GM23338 (cell line): ENCODE measurements around the gene RBM34. TPM values are rescaled to one million over a fixed set of nuclear protein-coding genes. Genes with fewer than 3 reads are reported as not detected.
A peak's percentile ranks its signal among the peaks of the same experiment; 100 is the strongest.

Experiments used
- ATAC-seq: fragments of 200-7000 bp; cut with Tn5 transposase; 3 replicates; pipeline ENCODE4 v1.9.1; 2020
- DNase-seq: peaks from one replicate; pipeline ENCODE4 v3.0.0-alpha.2; 2015; ENCODE audit warnings: low spot score
- H2AFZ ChIP-seq: fragments of 200-600 bp; sonication (generic); 2 replicates; pipeline ENCODE4 v1.8.0; 2016; ENCODE audit warnings: antibody characterized with exemption, mild to moderate bottlenecking, moderate library complexity
- H3F3A ChIP-seq: fragments of 200-600 bp; sonication (generic); replicated peaks from 2 replicates; pipeline ENCODE4 v1.8.0; 2017; ENCODE audit warnings: antibody characterized with exemption, mixed run types, low read depth
- H3K27ac ChIP-seq: fragments of 200-600 bp; sonication (generic); 2 replicates; pipeline ENCODE4 v1.6.1; 2016; ENCODE audit warnings: low read depth
- H3K27me3 ChIP-seq: fragments of 200-600 bp; sonication (generic); 2 replicates; pipeline ENCODE4 v1.8.0; 2016; ENCODE audit warnings: mild to moderate bottlenecking, mixed run types, moderate library complexity; ENCODE audit not compliant: insufficient read depth
- H3K36me3 ChIP-seq: fragments of 200-600 bp; sonication (generic); 2 replicates; pipeline ENCODE4 v1.8.0; 2016; ENCODE audit warnings: mild to moderate bottlenecking; ENCODE audit not compliant: insufficient read depth
- H3K4me1 ChIP-seq: fragments of 200-600 bp; sonication (generic); 2 replicates; pipeline ENCODE4 v1.8.0; 2016; ENCODE audit warnings: mild to moderate bottlenecking, moderate library complexity; ENCODE audit not compliant: insufficient read depth
- H3K4me2 ChIP-seq: fragments of 200-600 bp; sonication (generic); 2 replicates; pipeline ENCODE4 v1.7.1; 2017; ENCODE audit warnings: mixed run types
- H3K4me3 ChIP-seq: fragments of 200-600 bp; sonication (generic); 2 replicates; pipeline ENCODE4 v1.6.1; 2016; ENCODE audit warnings: mixed run types
- H3K79me2 ChIP-seq: fragments of 200-600 bp; sonication (generic); replicated peaks from 2 replicates; pipeline ENCODE4 v1.8.0; 2017; ENCODE audit warnings: mild to moderate bottlenecking; ENCODE audit not compliant: insufficient read depth
- H3K9me2 ChIP-seq: fragments of 200-600 bp; sonication (generic); 2 replicates; pipeline ENCODE4 v1.8.0; 2017; ENCODE audit not compliant: insufficient read depth
- H4K20me1 ChIP-seq: fragments of 200-600 bp; sonication (generic); replicated peaks from 2 replicates; pipeline ENCODE4 v1.8.0; 2017; ENCODE audit warnings: mild to moderate bottlenecking; ENCODE audit not compliant: insufficient read depth
- H3K27ac Mint-ChIP-seq: 2 replicates; pipeline ENCODE4 v1.8.0; 2020; ENCODE audit warnings: inconsistent platforms, mild to moderate bottlenecking, moderate library complexity, mixed read lengths
- H3K27me3 Mint-ChIP-seq: 3 replicates; pipeline ENCODE4 v1.8.0; 2022; ENCODE audit warnings: low read depth, mild to moderate bottlenecking, moderate library complexity, mixed read lengths, inconsistent platforms; ENCODE audit not compliant: insufficient read depth, poor library complexity
- H3K36me3 Mint-ChIP-seq: 3 replicates; pipeline ENCODE4 v1.8.0; 2021; ENCODE audit warnings: low read depth, mild to moderate bottlenecking, inconsistent platforms, moderate library complexity, mixed read lengths
- H3K4me1 Mint-ChIP-seq: 3 replicates; pipeline ENCODE4 v1.8.0; 2020; ENCODE audit warnings: mild to moderate bottlenecking, inconsistent platforms, mixed read lengths
- H3K4me3 Mint-ChIP-seq: 3 replicates; pipeline ENCODE4 v1.8.0; 2021; ENCODE audit warnings: moderate library complexity, mild to moderate bottlenecking, inconsistent platforms, mixed read lengths
- H3K9me3 Mint-ChIP-seq: 3 replicates; pipeline ENCODE4 v1.8.0; 2020; ENCODE audit warnings: moderate library complexity, mild to moderate bottlenecking, inconsistent platforms, mixed read lengths
- CREB1 ChIP-seq: fragments of 250-450 bp; sonication (Bioruptor Pico); IDR thresholded peaks from 2 replicates; pipeline ENCODE4 v1.5.0; 2020; ENCODE audit warnings: low read depth, mild to moderate bottlenecking, moderate library complexity
- CTCF ChIP-seq, 2 experiments: fragments of 200-600 bp in 1 of 2; sonication (generic) in 1 of 2; conservative IDR thresholded peaks; 2 replicates each; pipeline versions ENCODE4 v1.5.1 to v1.6.1; 2016 to 2017; ENCODE audit warnings: antibody characterized with exemption in 2 of 2, low read depth in 2 of 2, mild to moderate bottlenecking in 2 of 2, moderate library complexity in 1 of 2
- ETS1 ChIP-seq: IDR thresholded peaks from 2 replicates; pipeline ENCODE4 v1.6.1; 2016; ENCODE audit warnings: antibody characterized with exemption
- EZH2 ChIP-seq: fragments of 200-600 bp; sonication (generic); IDR thresholded peaks from one replicate; pipeline ENCODE4 v1.8.0; 2017; ENCODE audit warnings: antibody characterized with exemption, mild to moderate bottlenecking, low read depth; ENCODE audit not compliant: unreplicated experiment
- EZH2phosphoT487 ChIP-seq: fragments of 200-600 bp; sonication (generic); IDR thresholded peaks from one replicate; pipeline ENCODE4 v1.8.1; 2018; ENCODE audit warnings: antibody characterized with exemption; ENCODE audit not compliant: unreplicated experiment
- JUNB ChIP-seq: IDR thresholded peaks from one replicate; pipeline ENCODE4 v1.6.1; 2016; ENCODE audit warnings: antibody characterized with exemption; ENCODE audit not compliant: unreplicated experiment
- NANOG ChIP-seq: IDR thresholded peaks from 2 replicates; pipeline ENCODE4 v1.6.1; 2016; ENCODE audit warnings: antibody characterized with exemption, borderline replicate concordance
- POLR2AphosphoS5 ChIP-seq: IDR thresholded peaks from 2 replicates; pipeline ENCODE4 v1.6.1; 2016; ENCODE audit warnings: antibody characterized with exemption, low read depth
- REST ChIP-seq: IDR thresholded peaks from one replicate; pipeline ENCODE4 v1.6.1; 2018; ENCODE audit warnings: antibody characterized with exemption; ENCODE audit not compliant: unreplicated experiment
- STAT1 ChIP-seq: IDR thresholded peaks from one replicate; pipeline ENCODE4 v1.6.1; 2016; ENCODE audit warnings: antibody characterized with exemption; ENCODE audit not compliant: unreplicated experiment
- ZNF114 ChIP-seq: fragments of 250-450 bp; sonication (Bioruptor Pico); IDR thresholded peaks from 2 replicates; pipeline ENCODE4 v1.5.0; 2020; ENCODE audit warnings: mild to moderate bottlenecking, moderate library complexity
- ZNF331 ChIP-seq: fragments of 250-450 bp; sonication (Bioruptor Pico); IDR thresholded peaks from 2 replicates; pipeline ENCODE4 v1.5.0; 2020; ENCODE audit warnings: low read depth, mild to moderate bottlenecking, moderate library complexity
- polyA plus RNA-seq: library from polyadenylated mRNA; unstranded; fragments of >200 nt; fragmentation: Nextera tagmentation; extraction: Ambion mirVana; gene quantifications from 2 replicates; pipeline ENCODE4 v1.2.1, GENCODE V29; 2016
- total RNA-seq: library from RNA; depleted of rRNA; stranded (reverse); fragments of >200 nt; shearing (Covaris generic); gene quantifications from 2 replicates; pipeline ENCODE4 v1.2.3, GENCODE V29; 2014

RBM34 gene
- total and polyA plus RNA-seq, 2 experiments from 2014 or later = 51.8 to 177 TPM

- no peak for TF ChIP-seq CTCF (conservative IDR thresholded peaks at IDR 0.05; ENCODE audit: low read depth in 2 of 2)
- TF ChIP-seq JUNB = no peak
- no peak for TF ChIP-seq ZNF114 (CRISPR knock-in tag)
- TF ChIP-seq EZH2 = no peak
- TF ChIP-seq NANOG = no peak
- no peak for TF ChIP-seq CREB1 (CRISPR knock-in tag)
- TF ChIP-seq ZNF331 (CRISPR knock-in tag) = no peak
- TF ChIP-seq POLR2AphosphoS5 = no peak
- no peak for TF ChIP-seq REST
Measured at GRCh38 chr1:235127732-235128455, 33.2 kb downstream of the RBM34 start (continued).

- peaks cover 24% of the 10 kb centered on the region for H3K4me1 ChIP-seq
- 0 out of 2 replicates have a peak overlapping the region, but pooled peaks have one; percentile 96 for H3K27ac ChIP-seq
- no peak for ATAC-seq
- Mint-ChIP-seq H3K27me3 (peaks cover 17% of the 10 kb centered on the region), H3K9me3 (no peaks in the 10 kb centered on the region; the same call in 2 of the 3 replicates), H3K36me3 (peaks cover 63% of the 10 kb centered on the region), H3K27ac (peak overlapping the region; percentile 100), H3K4me3 (peak overlapping the region; percentile 100), H3K4me1 (peaks cover 20% of the 10 kb centered on the region; the same call in 2 of the 3 replicates)
- H2AFZ ChIP-seq = no peak overlapping the region
- H3K4me2 ChIP-seq = peak overlapping the region; percentile 97
- H3K36me3 ChIP-seq = peaks cover 27% of the 10 kb centered on the region; the same call in 1 of the 2 replicates
- no peaks in the 10 kb centered on the region for H3K9me2 ChIP-seq
- H3K27me3 ChIP-seq = no peaks in the 10 kb centered on the region
- peaks cover 48% of the 10 kb centered on the region for H4K20me1 ChIP-seq
- H3K79me2 ChIP-seq = peaks cover 64% of the 10 kb centered on the region
- peak overlapping the region; percentile 98 for H3K4me3 ChIP-seq
- DNase-seq = no peak
- H3F3A ChIP-seq = 0 out of 2 replicates have a peak, but pooled peaks cover 6% of the 10 kb centered on the region
- TF ChIP-seq EZH2phosphoT487 (no peak), STAT1 (no peak), POLR2AphosphoS5 (no peak; the same call in 1 of the 2 replicates), ETS1 (no peak), JUNB (no peak)
Measured at GRCh38 chr1:235127203-235127602, 33.8 kb downstream of the RBM34 start.
